Stimulated activated effector memory CD8-positive, alpha-beta T cell treated with anti-CD3 and anti-CD28 coated beads, Interleukin-12 subunit alpha, Interleukin-12 subunit beta, amount 100 ng/mL, for 72 hours (primary cell): ENCODE results near the gene CHMP2A.
"Not testable (repeated sequence)": the region's sequence is repeated elsewhere in the genome, so short reads cannot be mapped to it uniquely, and the experiment has no call there.

Experiments used
- ATAC-seq: fragments of 150-1000 bp; cut with Tn5 transposase; 2 replicates; pipeline ENCODE4 v1.10.0; 2021
- DNase-seq, 2 donors: peaks; one replicate each; pipeline ENCODE4 v3.0.0; 2021 to 2022; ENCODE audit warnings: low spot score in 2 of 2
- H3K27ac Mint-ChIP-seq: one replicate; pipeline ENCODE4 v1.8.0; 2022; ENCODE audit warnings: mild to moderate bottlenecking, mixed read lengths
- H3K36me3 Mint-ChIP-seq: one replicate; pipeline ENCODE4 v1.8.0; 2022; ENCODE audit warnings: mild to moderate bottlenecking, mixed read lengths
- H3K4me1 Mint-ChIP-seq: one replicate; pipeline ENCODE4 v1.8.0; 2022; ENCODE audit warnings: mixed read lengths
- H3K4me3 Mint-ChIP-seq: one replicate; pipeline ENCODE4 v1.8.0; 2022; ENCODE audit warnings: mild to moderate bottlenecking, mixed read lengths
- H3K9me3 Mint-ChIP-seq: one replicate; pipeline ENCODE4 v1.8.0; 2022; ENCODE audit warnings: mixed read lengths

CHMP2A gene

GRCh38 chr19:58554494-58555368 is at the start of gene CHMP2A:
Gene CHMP2A (minus strand): TSS chr19:58555105. CDS start chr19:58554212, 893 bp downstream.
- H3K9me3 Mint-ChIP-seq: no peaks in the 10 kb centered on the region
- peak within 1 kb of the TSS; percentile 98 for H3K4me3 Mint-ChIP-seq
- H3K36me3 Mint-ChIP-seq: peaks cover 99% of the 10 kb centered on the region
- peak within 1 kb of the TSS; percentile 100 for H3K27ac Mint-ChIP-seq
- peak; percentile 60 for ATAC-seq
- H3K4me1 Mint-ChIP-seq: peaks cover 79% of the 10 kb centered on the region
- peak; percentile 97 to 99 for DNase-seq

GRCh38 chr19:58586133-58586765 is 31.3 kb upstream of the CHMP2A start:
- no peak overlapping the region for H3K4me3 Mint-ChIP-seq
- peaks cover 33% of the 10 kb centered on the region for H3K36me3 Mint-ChIP-seq
- peak in 1 of 2 donors; percentile 46 for DNase-seq
- peaks cover 9% of the 10 kb centered on the region for H3K4me1 Mint-ChIP-seq
- no peak overlapping the region for H3K27ac Mint-ChIP-seq
- no peaks in the 10 kb centered on the region for H3K9me3 Mint-ChIP-seq
- no peak for ATAC-seq

DNA sequence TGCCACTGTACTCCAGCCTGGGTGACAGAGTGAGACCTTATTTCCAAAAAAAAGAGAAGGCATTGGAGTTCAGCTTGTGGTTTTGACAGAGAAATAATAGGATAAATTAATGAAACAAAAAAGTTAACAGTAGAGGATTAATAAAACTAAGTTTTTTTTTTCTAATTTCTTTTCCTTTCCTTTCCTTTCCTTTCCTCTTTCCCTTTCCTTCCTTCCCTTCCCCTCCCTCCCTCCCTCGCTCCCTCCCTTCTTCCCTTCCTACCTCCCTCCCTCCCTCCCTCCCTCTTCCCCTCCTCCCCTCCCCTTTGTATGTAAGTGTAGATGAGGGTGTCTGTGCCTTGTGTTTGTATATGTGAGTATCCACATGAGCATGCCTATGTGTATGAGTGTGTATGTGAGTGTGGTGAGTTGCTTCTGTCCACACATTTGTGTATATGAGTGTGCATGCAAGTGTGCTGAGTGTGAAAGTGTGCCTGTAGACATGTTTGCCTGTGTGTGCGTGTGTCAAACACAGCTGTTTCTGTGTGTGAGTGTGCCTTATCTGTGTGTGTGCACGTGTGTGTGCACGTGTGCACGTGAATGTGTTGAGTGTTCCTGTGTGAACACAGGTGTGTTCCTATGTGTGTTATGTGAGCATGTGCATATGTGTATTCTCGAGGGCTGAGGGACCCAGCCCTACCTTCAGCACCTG is 30.7 kb upstream of the CHMP2A start:
- H3K4me1 Mint-ChIP-seq: peaks cover 15% of the 10 kb centered on the region
- peaks cover 37% of the 10 kb centered on the region for H3K36me3 Mint-ChIP-seq
- no peak for ATAC-seq
- H3K9me3 Mint-ChIP-seq: no peaks in the 10 kb centered on the region
- no peak for DNase-seq
- peak overlapping the region; percentile 32 for H3K27ac Mint-ChIP-seq
- no peak overlapping the region for H3K4me3 Mint-ChIP-seq

DNA sequence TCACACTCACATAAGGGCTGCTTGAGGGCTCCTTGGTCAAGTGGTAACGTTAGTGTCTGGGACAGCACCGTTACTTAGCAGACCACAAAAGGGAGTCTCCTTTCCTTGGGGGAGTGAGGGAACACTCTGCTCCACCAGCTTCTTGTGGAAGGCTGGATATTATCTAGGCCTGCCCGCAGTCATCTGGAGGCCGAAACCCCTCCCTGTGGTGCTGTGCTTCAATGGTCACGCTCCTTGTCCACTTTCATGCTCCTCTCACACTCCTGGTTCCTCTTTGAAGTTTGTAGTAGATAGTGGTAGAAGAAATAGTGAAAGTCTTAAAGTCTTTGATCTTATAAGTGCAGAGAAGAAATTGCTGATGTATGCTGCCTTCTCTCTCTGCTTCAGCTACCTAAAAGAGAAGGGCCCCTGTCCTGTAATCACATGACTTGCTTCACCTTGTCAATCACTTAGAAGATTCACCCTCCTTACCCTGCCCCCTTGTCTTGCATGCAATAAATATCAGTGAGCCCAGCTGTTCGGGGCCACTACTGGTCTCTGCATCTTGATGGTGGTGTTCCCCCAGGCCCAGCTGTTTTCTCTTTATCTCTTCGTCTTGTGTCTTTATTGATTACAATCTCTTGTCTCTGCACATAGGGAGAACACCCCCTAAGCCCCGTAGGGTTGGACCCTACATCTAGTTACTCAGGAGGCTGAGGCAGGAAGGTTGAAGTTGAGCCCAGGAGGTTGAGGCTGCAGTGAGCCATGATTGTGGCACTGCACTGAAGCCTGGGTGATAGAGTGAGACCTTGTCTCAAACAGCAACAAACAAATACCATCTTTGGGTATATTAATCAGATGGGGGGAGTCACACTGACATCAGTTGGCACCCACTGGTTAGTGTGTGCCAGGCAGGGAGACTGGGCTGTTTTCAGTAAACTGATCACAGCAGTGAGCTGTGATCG is 29.9 kb upstream of the CHMP2A start:
- H3K4me1 Mint-ChIP-seq: peaks cover 16% of the 10 kb centered on the region
- no peak overlapping the region for H3K4me3 Mint-ChIP-seq
- peaks cover 40% of the 10 kb centered on the region for H3K36me3 Mint-ChIP-seq
- no peaks in the 10 kb centered on the region for H3K9me3 Mint-ChIP-seq
- H3K27ac Mint-ChIP-seq: peak overlapping the region; percentile 32
- ATAC-seq: no peak
- no peak for DNase-seq

DNA sequence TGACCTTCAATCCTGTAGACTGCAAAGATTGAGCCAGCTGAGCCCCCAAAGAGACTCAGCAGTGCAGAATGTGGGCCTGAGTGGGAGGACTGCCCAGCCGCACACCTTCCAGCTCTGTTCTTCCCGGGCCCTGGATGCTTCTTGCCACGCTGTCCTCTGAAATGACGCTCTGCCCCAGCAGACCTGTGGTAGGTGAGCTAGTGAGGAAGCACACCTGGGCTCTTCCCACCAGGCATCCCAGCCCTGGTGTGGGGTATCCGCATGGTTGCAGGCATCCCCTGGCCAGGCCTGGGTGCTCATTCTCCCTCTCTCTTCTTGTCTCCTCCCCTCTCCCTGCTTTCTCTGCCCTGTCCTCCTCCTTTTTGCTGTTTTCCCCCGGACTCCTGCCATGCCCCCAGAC is 28.1 kb upstream of the CHMP2A start:
- Mint-ChIP-seq H3K27ac (no peak overlapping the region), H3K36me3 (peaks cover 42% of the 10 kb centered on the region), H3K4me3 (no peak overlapping the region), H3K9me3 (no peaks in the 10 kb centered on the region), H3K4me1 (peaks cover 34% of the 10 kb centered on the region)
- ATAC-seq (no peak), DNase-seq (no peak)

- peaks cover 42% of the 10 kb centered on the region for H3K36me3 Mint-ChIP-seq
- H3K27ac Mint-ChIP-seq: peak overlapping the region; percentile 68
- ATAC-seq (peak; percentile 95), DNase-seq (peak; percentile 91 to 96)
- H3K4me1 Mint-ChIP-seq: peaks cover 41% of the 10 kb centered on the region
- H3K9me3 Mint-ChIP-seq: no peaks in the 10 kb centered on the region
- no peak overlapping the region for H3K4me3 Mint-ChIP-seq
Observed at GRCh38 chr19:58581227-58582141, 26.6 kb upstream of the CHMP2A start.

DNA sequence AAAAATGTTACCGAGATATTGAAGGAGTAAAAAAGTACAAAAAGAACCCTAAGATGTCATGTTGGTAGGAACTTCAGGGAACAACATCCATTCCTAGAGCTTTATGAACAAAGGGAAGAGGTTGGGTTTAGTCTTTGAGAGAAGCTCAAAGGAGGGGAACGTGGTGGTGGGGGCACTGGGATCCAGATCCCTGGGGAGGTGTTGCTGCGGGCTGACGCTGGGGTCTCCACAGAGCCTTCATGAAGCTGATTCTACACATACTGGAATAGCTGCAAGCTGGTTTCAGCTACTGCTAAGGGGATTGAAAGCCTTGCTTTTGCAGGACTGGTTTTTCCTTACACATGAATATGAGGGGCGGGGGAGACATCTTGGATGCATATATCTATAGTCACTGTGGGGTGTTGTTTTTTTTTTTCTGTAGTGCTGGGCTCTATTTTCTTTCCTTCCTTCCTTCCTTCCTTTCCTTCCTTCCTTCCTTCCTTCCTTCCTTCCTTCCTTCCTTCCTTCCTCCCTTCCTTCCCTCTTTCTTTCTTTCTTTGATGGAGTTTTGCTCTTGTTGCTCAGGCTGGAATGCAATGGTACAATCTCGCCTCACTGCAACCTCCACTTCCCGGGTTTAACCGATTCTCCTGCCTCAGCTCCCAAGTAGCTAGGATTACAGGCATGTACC is 24.7 kb upstream of the CHMP2A start:
- peaks cover 50% of the 10 kb centered on the region for H3K36me3 Mint-ChIP-seq
- H3K4me3 Mint-ChIP-seq: no peak overlapping the region
- H3K27ac Mint-ChIP-seq: peak overlapping the region; percentile 15
- H3K9me3 Mint-ChIP-seq: no peaks in the 10 kb centered on the region
- no peak for DNase-seq
- no peak for ATAC-seq
- peaks cover 48% of the 10 kb centered on the region for H3K4me1 Mint-ChIP-seq

DNA sequence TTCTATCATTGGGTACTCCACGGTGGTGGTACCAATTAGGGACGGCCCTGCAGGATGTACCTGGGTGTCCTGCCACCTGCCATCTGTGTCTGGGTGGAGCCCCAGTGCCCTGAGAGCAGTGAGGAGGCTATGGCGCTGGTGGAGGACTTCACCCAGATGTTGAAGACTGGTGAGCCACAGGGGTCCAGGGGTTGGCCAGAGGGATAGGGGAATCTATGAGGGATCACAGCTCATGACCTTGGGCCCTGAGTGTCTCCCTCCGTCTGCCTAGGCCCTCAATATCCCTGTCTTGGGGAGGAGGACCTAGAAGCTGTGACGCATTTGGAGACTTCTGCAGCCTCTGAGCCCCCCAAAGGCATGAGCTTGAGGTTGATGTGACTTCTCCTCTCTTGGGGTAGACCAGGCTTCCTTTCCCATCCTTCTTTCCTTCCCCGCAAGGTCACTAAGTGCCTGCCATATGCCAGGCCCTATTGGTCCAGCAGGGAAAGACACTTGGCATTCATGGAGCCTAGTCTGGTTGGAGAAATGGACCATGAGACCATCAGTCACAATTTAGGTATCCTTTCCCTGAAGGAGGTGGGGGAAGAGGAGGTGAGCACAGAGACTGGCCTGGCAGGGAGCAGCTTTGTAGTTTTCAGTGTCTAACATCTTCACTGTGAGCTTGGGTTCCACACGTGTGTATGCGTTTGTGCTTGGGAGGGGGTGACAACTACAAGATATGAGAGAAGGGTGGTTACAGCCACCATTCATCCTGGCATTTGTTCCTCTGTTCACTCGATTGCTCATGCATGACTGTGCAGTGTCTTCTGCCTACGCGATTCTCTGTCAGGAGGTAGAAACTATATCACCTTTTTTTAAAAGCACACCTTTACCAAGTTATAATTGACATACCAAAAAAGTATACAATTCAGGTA is 23.4 kb upstream of the CHMP2A start:
- ATAC-seq: peak; percentile 27
- H3K4me3 Mint-ChIP-seq: peak overlapping the region; percentile 98

GRCh38 chr19:58577581-58577980 is 22.7 kb upstream of the CHMP2A start:
- ATAC-seq, H3K9me3 Mint-ChIP-seq: not testable (repeated sequence)
- peak overlapping the region; percentile 15 for H3K27ac Mint-ChIP-seq
- peak overlapping the region; percentile 98 for H3K4me3 Mint-ChIP-seq
- peak in 1 of 2 donors; percentile 42 for DNase-seq
- peaks cover 64% of the 10 kb centered on the region for H3K4me1 Mint-ChIP-seq
- H3K36me3 Mint-ChIP-seq: peaks cover 52% of the 10 kb centered on the region

More for the DNA sequence above, 23.4 kb upstream of the CHMP2A start:
- H3K36me3 Mint-ChIP-seq: peaks cover 52% of the 10 kb centered on the region
- peaks cover 61% of the 10 kb centered on the region for H3K4me1 Mint-ChIP-seq
- H3K9me3 Mint-ChIP-seq: no peaks in the 10 kb centered on the region
- H3K27ac Mint-ChIP-seq: peak overlapping the region; percentile 15
- peak in 1 of 2 donors; percentile 50 for DNase-seq

- peaks cover 63% of the 10 kb centered on the region for H3K4me1 Mint-ChIP-seq
- H3K36me3 Mint-ChIP-seq: peaks cover 38% of the 10 kb centered on the region
- no peaks in the 10 kb centered on the region for H3K9me3 Mint-ChIP-seq
Observed at GRCh38 chr19:58575183-58576041, 20.5 kb upstream of the CHMP2A start.

DNA sequence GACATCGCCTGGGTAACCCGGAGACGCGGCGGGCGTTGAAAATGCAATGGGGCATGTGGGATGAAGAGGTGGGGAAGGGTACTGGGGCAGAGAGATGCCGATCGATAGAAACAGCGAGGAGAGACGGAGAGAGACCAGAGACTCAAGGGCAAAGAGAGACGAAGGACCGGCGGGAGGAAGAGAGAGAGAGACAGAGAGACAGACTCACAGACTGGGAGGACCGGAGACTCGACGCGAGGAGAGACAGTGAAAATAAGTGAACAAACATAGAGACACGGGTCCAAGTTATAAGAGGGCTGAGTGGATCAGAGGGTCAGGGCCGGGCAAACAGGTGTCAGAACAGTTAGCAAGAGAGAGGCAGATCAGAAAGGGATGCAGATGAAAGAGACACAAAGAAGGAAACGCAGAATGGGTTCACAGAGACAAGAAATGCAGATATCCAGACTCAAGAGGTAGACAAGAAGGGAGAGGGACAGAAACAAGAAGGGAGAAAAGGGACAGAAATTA is 18.8 kb upstream of the CHMP2A start:
- no peaks in the 10 kb centered on the region for H3K9me3 Mint-ChIP-seq
- peak overlapping the region; percentile 100 for H3K27ac Mint-ChIP-seq
- H3K36me3 Mint-ChIP-seq: peaks cover 37% of the 10 kb centered on the region
- no peak for ATAC-seq
- H3K4me1 Mint-ChIP-seq: peaks cover 53% of the 10 kb centered on the region
- DNase-seq: no peak
- H3K4me3 Mint-ChIP-seq: peak overlapping the region; percentile 98

More at GRCh38 chr19:58575183-58576041, 20.5 kb upstream of the CHMP2A start:
- ATAC-seq: peak; percentile 66
- H3K4me3 Mint-ChIP-seq: peak overlapping the region; percentile 98
- DNase-seq: peak; percentile 74 to 94
- peak overlapping the region; percentile 100 for H3K27ac Mint-ChIP-seq
